ENCODE measurements around the gene USP44. TPM values are rescaled to one million over a fixed set of nuclear protein-coding genes. Genes with fewer than 3 reads are reported as not detected.

USP44 gene
- total and polyA plus RNA-seq, 7 experiments from 2014 or later: 3.3 to 15.1 (median 11.0) TPM

DNA sequence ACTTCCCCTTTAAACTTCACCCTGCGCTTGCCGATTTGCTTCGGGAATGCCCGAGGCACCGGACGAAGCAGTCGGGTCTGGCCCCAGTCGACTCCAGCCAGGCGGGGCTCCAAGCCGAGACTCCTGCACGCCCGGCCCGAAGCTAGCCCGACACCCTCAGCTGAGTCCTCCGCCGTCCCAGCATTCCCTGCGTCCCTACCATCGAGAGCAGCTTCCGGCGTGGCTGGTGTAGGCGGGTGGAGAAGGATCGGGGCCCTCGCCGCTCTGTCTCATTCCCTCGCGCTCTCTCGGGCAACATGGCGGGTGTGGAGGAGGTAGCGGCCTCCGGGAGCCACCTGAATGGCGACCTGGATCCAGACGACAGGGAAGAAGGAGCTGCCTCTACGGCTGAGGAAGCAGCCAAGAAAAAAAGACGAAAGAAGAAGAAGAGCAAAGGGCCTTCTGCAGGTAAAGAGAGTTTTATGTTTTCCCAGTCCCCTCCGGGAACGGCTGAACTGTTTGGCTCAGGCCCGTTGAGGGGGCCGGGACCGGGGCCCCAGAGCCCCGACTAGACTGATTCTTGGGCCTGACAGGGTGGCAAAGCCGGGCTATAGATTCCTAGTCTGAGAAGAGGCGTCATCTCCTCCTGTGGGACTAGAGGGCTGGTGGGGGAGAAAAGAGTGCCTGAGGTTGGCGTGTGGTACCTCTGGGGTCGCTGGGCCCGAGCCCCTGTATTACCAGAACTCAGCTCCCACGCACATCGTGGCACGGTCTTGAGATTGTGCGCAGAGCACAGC, 77.2 kb downstream of the USP44 start, which contains the start of gene METAP2:
Gene METAP2 (plus strand): TSS at position 269 of the 776 bp plus-strand sequence. CDS start 28 bp downstream, at position 297.
- ChIA-PET POLR2A (interaction anchor here (0.6 to 3.0 kb wide), 33 partner anchors 10 to 1797 kb away, joined by 3 to 25 read pairs (median 3); partner anchors contain the start of genes AMDHD1, CRADD, FGD6 and LTA4H), CTCF (interaction anchor here (0.5 to 1.5 kb wide), 6 partner anchors 46 to 1057 kb away, joined by 3 read pairs; partner anchors contain the start of genes FGD6, NR2C1 and VEZT)
- H3K4me3 ChIP-seq (ENCODE audit: low read length): peak within 1 kb of the TSS; percentile 81
- peaks cover 10 to 39% of the 10 kb centered on the region in 2 donors for H3K4me1 ChIP-seq (ENCODE audit: control insufficient read depth in 2 of 2, insufficient read depth in 2 of 2, low read length in 2 of 2)
- peak; percentile 98 for ATAC-seq
- Mint-ChIP-seq H3K4me3 (peak within 1 kb of the TSS; percentile 96 to 100 (median 99)), H3K4me1 (peaks cover 31 to 70% (median 55%) of the 10 kb centered on the region in 7 donors), H3K27me3 (no peaks in the 10 kb centered on the region), H3K36me3 (peaks cover 10 to 29% (median 21%) of the 10 kb centered on the region in 5 donors), H3K27ac (peak within 1 kb of the TSS; percentile 95 to 100 (median 99)), H3K9me3 (no peaks in the 10 kb centered on the region)
- peak within 1 kb of the TSS; percentile 92 for H3K27ac ChIP-seq (ENCODE audit: low read depth, low read length)
- H3K27me3 ChIP-seq (ENCODE audit: control insufficient read depth in 2 of 2, insufficient read depth in 2 of 2, low read length in 2 of 2): no peaks in the 10 kb centered on the region
- no peaks in the 10 kb centered on the region for H3K9me3 ChIP-seq (ENCODE audit: control insufficient read depth in 2 of 3, low read length in 3 of 3)
- peaks cover 0 to 32% (median 0%) of the 10 kb centered on the region in 3 experiments for H3K36me3 ChIP-seq (ENCODE audit: control insufficient read depth in 2 of 3, insufficient read depth in 3 of 3, low read length in 3 of 3)
- DNase-seq: peak; percentile 75 to 93 (median 87)
- intact Hi-C loops (cut with micrococcal nuclease): loop anchor here (1.0 to 10.0 kb wide), 20 partner anchors 11 to 1902 kb away; partner anchors contain the start of genes AMDHD1 (in 2 of the 2), CCDC38 (in 2 of the 2), FGD6 (in 2 of the 2) and LTA4H (in 2 of the 2)

DNA sequence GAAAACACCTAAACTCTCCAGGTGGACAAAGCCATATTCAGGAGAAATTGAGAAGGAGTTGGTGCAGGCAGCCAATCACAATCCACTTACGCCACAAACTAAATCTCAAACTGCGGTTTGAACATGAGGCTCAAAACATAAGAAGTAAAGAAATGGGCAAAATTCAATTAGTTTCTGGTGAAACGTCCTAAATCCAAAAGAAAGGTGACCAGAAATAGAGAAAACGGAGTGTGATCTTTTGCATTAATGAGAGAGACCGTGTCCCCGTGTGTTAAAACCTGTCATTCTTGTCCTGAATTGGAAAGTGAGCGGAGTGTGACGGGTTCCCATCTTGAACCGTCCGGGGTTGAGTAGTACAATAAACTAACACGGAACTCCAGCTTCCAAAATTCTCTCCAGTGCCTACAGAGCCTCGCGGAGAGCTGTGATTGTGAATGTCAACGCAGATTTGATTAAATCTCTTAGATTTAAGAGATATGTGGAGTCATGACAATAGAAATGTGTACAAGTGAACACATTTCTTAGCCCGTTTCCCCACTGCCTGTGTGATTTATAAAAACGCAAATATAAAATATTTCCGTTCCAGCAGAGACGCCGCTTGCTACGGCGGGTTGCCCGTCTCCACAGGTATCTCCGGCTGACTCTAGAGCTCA, 77.9 kb downstream of the USP44 start:
- Histone ChIP-seq H3K36me3 (ENCODE audit: control insufficient read depth in 2 of 3, insufficient read depth in 3 of 3, low read length in 3 of 3) (peaks cover 0 to 25% (median 0%) of the 10 kb centered on the region in 3 experiments), H3K27me3 (ENCODE audit: control insufficient read depth in 2 of 2, insufficient read depth in 2 of 2, low read length in 2 of 2) (no peaks in the 10 kb centered on the region), H3K4me3 (ENCODE audit: low read length) (peak overlapping the region; percentile 81), H3K9me3 (ENCODE audit: control insufficient read depth in 2 of 3, low read length in 3 of 3) (no peaks in the 10 kb centered on the region), H3K27ac (ENCODE audit: low read depth, low read length) (peak overlapping the region; percentile 92), H3K4me1 (ENCODE audit: control insufficient read depth in 2 of 2, insufficient read depth in 2 of 2, low read length in 2 of 2) (peaks cover 10 to 34% of the 10 kb centered on the region in 2 donors)
- Mint-ChIP-seq H3K36me3 (peaks cover 10 to 25% (median 17%) of the 10 kb centered on the region in 5 donors), H3K27me3 (no peaks in the 10 kb centered on the region), H3K27ac (peak overlapping the region; percentile 95 to 100 (median 99)), H3K4me1 (peaks cover 25 to 63% (median 48%) of the 10 kb centered on the region in 7 donors), H3K9me3 (no peaks in the 10 kb centered on the region), H3K4me3 (peak overlapping the region; percentile 96 to 100 (median 99))
- intact Hi-C loops (cut with micrococcal nuclease): loop anchor here (1.0 to 10.0 kb wide), 9 partner anchors 45 to 1901 kb away; partner anchors contain the start of genes AMDHD1 (in 1 of the 2), CCDC38 (in 1 of the 2), CEP83 (in 1 of the 2) and LTA4H (in 1 of the 2)
- DNase-seq: peak in 3 of 9 donors; percentile 32 to 63 (median 54)
- peak; percentile 60 for ATAC-seq
- ChIA-PET CTCF (interaction anchor here (0.6 to 1.5 kb wide), 6 partner anchors 46 to 400 kb away, joined by 3 read pairs; partner anchors contain the start of genes FGD6, NR2C1 and VEZT), POLR2A (interaction anchor here (0.6 to 3.0 kb wide), 31 partner anchors 11 to 1796 kb away, joined by 3 to 25 read pairs (median 4); partner anchors contain the start of genes AMDHD1, CRADD, FGD6 and LTA4H)

DNA sequence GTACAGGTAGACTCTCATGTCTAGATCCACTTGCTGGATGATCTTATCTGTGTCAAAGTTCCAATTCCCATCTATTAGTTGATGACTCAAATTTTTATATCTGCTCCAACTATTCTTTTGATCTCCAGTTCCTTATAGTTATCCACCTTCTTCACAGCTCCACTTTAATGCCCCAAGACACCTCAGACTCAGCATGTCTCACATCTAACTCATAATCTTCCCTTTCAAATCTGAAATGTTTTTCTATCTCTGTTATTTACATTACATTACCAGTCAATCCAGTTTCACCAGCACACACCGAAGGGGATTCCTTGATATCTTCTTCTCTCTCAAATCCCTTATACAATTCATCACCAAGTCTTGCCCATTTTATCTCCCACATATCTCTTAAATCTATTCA, 81.0 kb downstream of the USP44 start:
- Mint-ChIP-seq H3K27me3 (no peaks in the 10 kb centered on the region), H3K9me3 (no peaks in the 10 kb centered on the region), H3K36me3 (peaks cover 0 to 6% (median 1%) of the 10 kb centered on the region in 5 donors), H3K4me1 (peaks cover 5 to 33% (median 21%) of the 10 kb centered on the region in 7 donors), H3K27ac (peak overlapping the region in 3 of 9 donors; percentile 2 to 66 (median 3)), H3K4me3 (peak overlapping the region in 1 of 10 donors; percentile 0)
- ATAC-seq: no peak
- POLR2A ChIA-PET: no interaction called here
- peaks cover 7 to 17% of the 10 kb centered on the region in 2 donors for H3K4me1 ChIP-seq (ENCODE audit: control insufficient read depth in 2 of 2, insufficient read depth in 2 of 2, low read length in 2 of 2)
- no peak overlapping the region for H3K27ac ChIP-seq (ENCODE audit: low read depth, low read length)
- intact Hi-C loops (cut with micrococcal nuclease): loop anchor here (5.0 to 10.0 kb wide), 6 partner anchors 353 to 1898 kb away; partner anchors contain the start of genes CEP83 (in 1 of the 2), LTA4H (in 1 of the 2) and SOCS2 (in 1 of the 2)
- DNase-seq: no peak
- H3K36me3 ChIP-seq (ENCODE audit: control insufficient read depth in 2 of 3, insufficient read depth in 3 of 3, low read length in 3 of 3): peaks cover 0 to 8% (median 0%) of the 10 kb centered on the region in 3 experiments
- CTCF ChIA-PET: interaction anchor here (0.7 kb wide), 1 partner anchor 39 kb away, joined by 3 read pairs; no protein-coding TSS in a partner anchor
- H3K9me3 ChIP-seq (ENCODE audit: control insufficient read depth in 2 of 3, low read length in 3 of 3): no peaks in the 10 kb centered on the region
- H3K4me3 ChIP-seq (ENCODE audit: low read length): no peak overlapping the region
- no peaks in the 10 kb centered on the region for H3K27me3 ChIP-seq (ENCODE audit: control insufficient read depth in 2 of 2, insufficient read depth in 2 of 2, low read length in 2 of 2)

Other genes with a start within 250 kb of the USP44 start
- 10 to 100 TPM; 48.2 to 79.9 (median 57.3) TPM for gene METAP2, start 77.3 kb downstream of the USP44 start, total RNA-seq
- gene METAP2, start 77.3 kb downstream of the USP44 start, polyA plus RNA-seq: 10 to 100 TPM; 37.8 to 48.2 TPM
- gene NTN4, start 239.3 kb upstream of the USP44 start, total RNA-seq: under 1 TPM in 2 of 5 experiments, not detected in 3; 0.08 to 0.86 TPM
- not detected for gene NTN4, start 239.3 kb upstream of the USP44 start, polyA plus RNA-seq

Data from naive thymus-derived CD4-positive, alpha-beta T cell (primary cell).